PC-9 (cell line): ENCODE results near the gene ITK.

ENCODE experiments used
- EZH2 ChIP-seq: fragments of 200-600 bp; sonication (generic); IDR thresholded peaks from 2 replicates; pipeline ENCODE4 v1.8.0; 2017; ENCODE audit warnings: antibody characterized with exemption, low read depth
- TF ChIP-seq, protein P1 (sequence below): fragments of 200-600 bp; sonication (generic); conservative IDR thresholded peaks from 2 replicates; pipeline ENCODE4 v1.6.1; 2017; ENCODE audit warnings: mixed run types, antibody characterized with exemption, mild to moderate bottlenecking, moderate library complexity

DNA sequence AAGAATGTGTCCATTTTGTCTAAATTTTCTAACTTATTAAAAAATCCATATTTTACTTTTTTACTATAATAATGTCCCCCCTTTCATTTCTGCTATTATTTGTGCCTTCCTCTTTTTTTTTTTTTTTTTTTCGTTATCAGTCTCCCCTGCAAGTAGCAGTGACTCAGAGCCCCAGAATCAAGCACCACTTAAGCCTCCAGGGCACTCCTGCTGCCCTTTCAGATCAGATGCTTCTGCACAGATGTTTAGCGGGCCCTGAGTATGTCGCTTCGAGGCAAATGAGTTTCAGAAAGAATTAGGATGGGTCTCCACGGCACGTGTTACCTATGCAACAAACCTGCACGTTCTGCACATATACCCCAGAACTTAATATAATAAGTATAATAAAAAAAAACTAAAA, 49.7 kb upstream of the ITK start:
- TF ChIP-seq, protein P1, sequence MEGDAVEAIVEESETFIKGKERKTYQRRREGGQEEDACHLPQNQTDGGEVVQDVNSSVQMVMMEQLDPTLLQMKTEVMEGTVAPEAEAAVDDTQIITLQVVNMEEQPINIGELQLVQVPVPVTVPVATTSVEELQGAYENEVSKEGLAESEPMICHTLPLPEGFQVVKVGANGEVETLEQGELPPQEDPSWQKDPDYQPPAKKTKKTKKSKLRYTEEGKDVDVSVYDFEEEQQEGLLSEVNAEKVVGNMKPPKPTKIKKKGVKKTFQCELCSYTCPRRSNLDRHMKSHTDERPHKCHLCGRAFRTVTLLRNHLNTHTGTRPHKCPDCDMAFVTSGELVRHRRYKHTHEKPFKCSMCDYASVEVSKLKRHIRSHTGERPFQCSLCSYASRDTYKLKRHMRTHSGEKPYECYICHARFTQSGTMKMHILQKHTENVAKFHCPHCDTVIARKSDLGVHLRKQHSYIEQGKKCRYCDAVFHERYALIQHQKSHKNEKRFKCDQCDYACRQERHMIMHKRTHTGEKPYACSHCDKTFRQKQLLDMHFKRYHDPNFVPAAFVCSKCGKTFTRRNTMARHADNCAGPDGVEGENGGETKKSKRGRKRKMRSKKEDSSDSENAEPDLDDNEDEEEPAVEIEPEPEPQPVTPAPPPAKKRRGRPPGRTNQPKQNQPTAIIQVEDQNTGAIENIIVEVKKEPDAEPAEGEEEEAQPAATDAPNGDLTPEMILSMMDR, result no peak
- no peak for TF ChIP-seq EZH2
